Stimulated activated CD8-positive, alpha-beta memory T cell treated with anti-CD3 and anti-CD28 coated beads, Interleukin-7, amount 100 ng/mL, for 24 hours (primary cell): ENCODE data around the gene ZNF568.

ENCODE experiments used
- DNase-seq: peaks from one replicate; pipeline ENCODE4 v3.0.0-alpha.2; 2020; ENCODE audit warnings: low read depth

ZNF568 gene

DNA sequence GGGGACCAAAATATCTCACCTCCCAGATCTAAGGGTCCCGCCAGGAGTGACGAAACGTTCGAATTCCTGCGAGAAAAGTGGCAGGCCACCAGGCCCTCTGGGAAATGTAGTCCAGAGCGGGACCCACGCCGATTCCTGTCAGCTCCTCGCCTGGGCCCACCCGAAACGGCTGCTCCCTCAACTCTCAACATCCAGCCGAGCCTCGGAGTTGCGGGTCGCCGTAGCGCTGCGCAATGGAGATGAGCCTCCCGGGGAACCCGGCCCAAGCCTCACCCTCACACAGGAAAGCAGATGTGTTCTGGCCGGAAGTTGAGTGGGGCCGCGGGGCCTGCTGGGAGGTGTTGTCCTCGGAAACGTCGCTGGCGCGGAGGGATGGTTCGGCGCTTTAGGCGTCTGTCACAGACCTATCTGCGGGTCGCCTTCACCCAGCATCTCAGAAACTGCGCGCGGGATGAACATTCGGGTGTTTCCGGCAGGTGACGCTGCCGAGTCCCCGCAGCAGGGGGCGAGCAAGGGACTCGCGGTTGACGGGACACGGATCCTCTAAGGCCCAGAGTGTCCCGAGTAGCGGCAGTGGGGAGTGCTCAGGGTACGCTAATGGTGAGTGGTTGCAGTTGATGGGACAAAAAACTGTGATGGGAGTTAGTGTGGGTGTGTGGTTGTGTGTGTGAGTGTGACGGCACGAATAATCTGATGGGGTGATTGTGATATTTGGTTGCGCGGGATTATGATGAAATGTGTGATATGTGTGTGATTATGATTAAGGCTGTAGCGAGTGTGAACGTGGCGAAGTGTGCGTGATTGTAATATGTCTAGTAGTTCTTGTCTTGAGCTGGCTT is at the start of gene ZNF568, which contains the start of gene ZNF829:
Gene ZNF568, plus strand, starts transcription at position 341 of the 839 bp plus-strand sequence. CDS start 6,439 bp downstream, outside the sequence.
Gene ZNF829, minus strand, starts transcription at position 300 of the 839 bp plus-strand sequence. CDS start 1,124 bp downstream, outside the sequence.
- peak; percentile 80 for DNase-seq

DNA sequence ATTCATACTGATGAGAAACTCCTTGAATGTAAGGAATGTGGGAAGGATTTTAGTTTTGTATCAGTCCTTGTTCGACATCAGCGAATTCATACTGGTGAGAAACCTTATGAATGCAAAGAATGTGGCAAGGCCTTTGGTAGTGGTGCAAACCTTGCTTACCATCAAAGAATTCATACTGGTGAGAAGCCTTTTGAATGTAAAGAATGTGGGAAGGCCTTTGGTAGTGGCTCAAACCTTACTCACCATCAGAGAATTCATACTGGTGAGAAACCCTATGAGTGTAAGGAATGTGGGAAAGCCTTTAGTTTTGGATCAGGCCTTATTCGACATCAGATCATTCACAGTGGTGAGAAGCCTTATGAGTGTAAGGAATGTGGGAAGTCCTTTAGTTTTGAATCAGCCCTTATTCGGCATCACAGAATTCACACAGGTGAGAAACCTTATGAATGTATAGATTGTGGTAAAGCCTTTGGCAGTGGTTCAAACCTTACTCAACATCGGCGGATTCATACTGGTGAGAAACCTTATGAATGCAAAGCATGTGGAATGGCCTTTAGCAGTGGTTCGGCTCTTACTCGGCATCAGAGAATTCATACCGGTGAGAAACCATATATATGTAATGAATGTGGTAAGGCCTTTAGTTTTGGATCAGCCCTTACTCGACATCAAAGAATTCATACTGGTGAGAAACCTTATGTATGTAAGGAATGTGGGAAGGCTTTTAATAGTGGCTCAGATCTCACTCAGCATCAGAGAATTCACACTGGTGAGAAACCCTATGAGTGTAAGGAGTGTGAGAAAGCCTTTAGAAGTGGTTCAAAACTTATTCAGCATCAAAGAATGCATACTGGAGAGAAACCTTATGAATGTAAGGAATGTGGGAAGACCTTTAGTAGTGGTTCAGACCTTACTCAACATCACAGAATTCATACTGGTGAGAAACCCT is 38.9 kb upstream of the ZNF568 start:
- no peak for DNase-seq

DNA sequence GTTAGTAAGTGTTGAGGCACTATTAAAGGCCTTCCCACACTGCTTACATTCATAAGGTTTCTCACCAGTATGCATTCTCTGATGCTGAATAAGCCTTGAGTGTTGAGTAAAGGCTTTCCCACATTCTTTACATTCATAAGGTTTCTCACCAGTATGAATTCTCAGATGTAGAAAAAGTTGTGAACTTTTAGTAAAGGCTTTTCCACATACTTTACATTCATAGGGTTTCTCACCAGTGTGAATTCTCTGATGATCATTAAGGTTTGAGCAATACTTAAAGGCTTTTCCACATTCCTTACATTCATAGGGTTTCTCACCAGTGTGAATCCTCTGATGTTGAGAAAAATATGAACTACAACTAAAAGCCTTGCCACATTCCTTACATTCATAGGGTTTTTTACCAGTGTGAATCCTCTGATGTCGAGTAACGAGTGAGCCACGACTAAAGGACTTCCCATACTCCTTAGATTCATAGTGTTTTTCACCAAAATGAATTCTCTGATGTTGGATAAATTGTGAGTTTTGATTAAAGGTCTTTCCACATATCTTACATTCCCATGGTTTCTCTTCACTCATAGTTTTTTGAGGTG is 24.3 kb upstream of the ZNF568 start:
- no peak for DNase-seq

DNA sequence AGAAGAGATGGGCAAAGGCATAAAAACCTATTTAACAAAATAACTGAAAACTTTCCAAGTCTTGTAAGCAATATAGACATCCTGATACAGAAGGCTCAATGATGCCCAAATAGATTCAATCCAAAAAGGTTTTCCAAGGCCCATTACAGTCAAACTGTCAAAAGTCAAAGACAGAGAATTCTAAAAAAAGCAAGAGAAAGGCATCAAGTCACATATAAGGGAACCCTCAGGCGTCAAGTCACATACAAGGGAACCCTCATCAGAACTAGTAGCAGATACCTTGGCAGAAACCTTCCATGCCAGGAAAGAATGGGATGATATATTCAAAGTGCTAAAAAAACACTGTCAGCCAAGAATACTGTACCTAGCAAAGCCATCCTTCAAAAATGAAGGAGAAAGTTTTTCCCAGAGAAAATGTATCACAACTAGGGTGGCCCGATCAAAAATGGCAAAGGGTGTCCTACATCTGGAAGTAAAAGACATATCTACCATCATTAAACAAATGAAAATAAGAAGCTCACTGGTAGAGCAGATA is 21.2 kb upstream of the ZNF568 start:
- DNase-seq, result no peak

DNA sequence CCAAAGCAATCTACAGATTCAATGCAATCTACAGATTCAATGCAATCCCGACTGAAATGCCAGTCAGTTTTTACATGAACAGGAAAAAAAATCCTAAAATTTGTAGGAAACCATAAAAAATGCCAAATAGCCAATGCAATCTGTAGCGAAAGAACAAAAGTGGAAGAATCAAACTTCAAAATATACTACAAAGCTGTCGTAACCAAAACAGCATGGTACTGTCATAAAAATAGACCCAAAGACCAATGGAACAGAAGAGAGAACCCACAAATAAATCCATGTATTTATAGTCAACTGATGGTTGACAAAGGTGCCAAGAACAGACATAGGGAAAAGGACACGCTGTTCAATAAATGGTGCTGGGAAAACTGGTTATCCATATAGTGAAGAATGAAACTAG is 17.7 kb upstream of the ZNF568 start:
- no peak for DNase-seq

DNA sequence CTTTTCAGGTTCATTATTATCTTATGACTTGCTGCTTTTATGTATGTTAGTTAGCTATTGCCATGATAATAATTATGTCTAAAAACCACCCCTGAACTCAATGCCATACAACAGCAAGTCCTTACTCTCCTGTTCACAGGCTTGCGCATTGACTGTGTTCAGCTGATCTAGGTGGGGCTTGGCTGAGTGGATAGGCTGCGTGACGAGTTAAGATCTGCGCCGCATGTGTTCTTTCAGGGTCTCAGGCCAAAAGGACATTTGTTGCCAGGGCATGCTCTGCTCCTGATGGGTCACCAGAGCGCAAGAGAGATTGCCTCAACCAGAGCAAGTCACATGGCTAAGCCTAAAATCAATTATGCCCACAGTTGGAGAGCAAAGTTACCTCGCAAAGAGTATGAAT is 859 bp downstream of the ZNF568 start:
- no peak for DNase-seq

DNA sequence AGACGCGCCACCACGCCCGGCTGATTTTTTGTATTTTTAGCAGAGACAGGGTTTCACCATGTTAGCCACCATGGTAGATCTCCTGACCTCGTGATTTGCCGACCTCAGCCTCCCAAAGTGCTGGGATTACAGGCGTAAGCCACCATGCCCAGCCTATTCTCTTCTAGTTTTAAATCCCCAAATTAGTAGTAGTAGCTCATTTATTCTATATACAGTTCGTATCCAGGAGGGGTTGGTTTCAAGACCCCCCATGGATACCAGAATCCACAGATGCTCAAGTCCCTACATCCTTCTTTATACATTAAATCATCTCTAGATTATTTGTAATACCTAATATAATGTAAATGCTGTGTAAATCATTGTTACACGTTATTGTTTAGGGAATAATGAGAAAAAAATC is 2.0 kb downstream of the ZNF568 start:
- DNase-seq, result no peak

DNA sequence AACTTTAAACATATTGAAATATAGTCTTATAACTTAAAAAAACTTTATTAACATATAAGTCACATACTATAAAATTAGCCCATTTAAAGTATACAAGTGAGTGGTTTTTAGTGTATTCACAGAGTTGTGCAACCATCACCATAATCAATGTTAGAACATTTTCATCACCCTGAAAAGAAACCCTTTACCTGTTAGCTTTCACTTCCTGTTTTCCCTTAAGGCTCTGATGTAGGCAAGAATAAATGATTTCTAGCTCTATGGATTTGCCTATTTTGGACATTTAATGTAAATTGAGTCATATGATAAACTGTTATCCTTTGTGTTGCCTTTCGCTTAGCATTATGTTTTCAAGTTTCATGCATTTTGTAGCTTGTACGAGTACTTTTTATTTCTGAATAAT is 15.6 kb downstream of the ZNF568 start:
- DNase-seq, result no peak

DNA sequence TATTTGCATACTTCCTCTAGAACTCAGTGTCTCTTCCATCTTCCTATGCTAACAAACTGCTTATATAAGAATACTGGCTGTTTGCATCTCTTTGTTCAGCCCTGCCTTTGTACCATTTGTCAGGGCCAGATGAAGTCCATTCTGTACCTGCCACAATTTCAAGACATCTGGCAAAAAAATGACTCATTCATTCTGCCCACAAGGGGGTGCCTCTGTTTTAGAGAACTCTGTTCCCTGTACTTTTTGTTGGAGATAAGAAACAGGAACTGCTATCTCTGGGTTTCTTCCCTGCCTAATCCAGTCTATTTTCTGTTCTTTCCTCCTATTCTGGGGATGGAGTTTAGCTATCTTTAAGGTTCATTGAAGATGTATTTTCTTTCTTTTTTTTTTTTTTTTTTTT is 23.0 kb downstream of the ZNF568 start:
- DNase-seq, result no peak

DNA sequence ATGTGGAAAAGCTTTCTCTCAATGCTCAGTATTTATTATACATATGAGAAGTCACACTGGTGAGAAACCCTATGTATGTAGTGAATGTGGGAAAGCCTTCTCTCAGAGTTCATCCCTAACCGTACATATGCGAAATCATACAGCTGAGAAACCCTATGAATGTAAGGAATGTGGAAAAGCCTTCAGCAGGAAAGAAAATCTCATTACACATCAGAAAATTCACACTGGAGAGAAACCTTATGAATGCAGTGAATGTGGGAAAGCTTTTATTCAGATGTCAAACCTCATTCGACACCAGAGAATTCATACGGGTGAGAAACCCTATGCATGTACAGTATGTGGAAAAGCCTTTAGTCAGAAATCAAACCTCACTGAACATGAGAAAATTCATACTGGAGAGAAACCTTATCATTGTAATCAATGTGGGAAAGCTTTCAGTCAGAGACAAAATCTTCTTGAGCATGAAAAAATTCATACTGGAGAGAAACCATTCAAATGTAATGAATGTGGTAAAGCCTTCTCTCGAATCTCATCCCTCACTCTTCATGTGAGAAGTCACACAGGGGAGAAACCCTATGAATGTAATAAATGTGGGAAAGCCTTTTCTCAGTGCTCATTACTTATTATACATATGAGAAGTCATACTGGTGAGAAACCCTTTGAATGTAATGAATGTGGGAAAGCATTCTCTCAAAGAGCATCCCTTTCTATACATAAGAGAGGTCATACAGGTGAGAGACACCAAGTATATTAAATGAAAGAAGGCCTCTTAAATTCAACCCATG is 34.4 kb downstream of the ZNF568 start:
- DNase-seq, result no peak

DNA sequence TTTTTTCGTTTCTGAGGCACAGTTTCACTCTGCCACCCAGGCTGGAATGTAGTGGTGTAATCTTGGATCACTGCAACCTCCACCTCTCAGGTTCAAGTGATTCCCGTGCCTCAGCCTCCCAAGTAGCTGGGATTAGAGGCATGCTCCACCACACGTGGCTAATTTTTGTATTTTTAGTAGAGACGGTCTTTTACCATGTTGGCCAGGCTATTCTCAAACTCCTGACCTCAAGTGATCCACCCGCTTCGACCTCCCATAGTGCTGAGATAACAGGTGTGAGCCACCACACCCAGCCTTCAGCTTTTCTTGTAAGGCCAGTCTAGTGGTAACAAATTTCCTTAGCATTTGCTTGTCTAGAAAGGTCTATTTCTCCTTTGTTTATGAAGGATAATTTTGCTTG is 46.2 kb downstream of the ZNF568 start:
- DNase-seq, result no peak

DNA sequence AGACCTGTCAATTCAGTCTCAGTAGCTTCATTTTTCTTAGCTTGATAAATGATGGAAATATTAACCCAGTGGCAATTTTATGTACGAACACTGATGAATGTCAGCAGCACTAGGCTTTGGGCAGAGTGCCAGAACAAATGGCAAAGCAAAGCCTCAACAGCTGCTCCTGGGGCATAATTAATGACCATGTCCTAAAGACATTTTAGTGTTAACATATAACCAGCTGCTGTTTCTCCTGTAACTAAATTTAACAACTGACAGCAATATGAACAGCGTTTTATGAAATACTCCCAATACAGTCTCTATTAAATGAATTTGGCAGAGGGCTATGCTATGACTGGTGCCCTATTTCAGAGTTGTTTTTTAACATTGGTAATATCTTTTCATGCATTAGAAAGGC is 47.1 kb downstream of the ZNF568 start:
- DNase-seq, result no peak

DNA sequence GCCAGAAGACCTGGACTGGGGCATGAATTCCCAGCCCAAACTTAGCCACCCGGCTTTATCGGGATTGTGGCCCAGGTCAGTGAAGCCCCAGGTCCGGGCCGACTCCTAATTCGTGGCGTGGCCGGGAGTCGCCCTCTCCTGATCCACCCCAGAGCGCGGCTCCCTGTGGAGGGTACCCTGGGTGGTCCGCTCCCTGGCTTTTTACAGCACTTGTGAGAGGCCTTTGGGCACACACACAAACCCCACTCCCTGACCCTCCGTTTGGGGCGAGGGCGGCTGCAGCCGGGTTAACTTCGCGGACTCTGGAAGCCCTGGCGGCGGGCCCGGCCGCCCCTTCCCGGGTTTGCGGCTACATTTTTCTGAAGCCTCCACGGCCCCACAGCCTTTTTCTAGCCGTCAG is 56.4 kb downstream of the ZNF568 start:
- DNase-seq, result no peak

DNA sequence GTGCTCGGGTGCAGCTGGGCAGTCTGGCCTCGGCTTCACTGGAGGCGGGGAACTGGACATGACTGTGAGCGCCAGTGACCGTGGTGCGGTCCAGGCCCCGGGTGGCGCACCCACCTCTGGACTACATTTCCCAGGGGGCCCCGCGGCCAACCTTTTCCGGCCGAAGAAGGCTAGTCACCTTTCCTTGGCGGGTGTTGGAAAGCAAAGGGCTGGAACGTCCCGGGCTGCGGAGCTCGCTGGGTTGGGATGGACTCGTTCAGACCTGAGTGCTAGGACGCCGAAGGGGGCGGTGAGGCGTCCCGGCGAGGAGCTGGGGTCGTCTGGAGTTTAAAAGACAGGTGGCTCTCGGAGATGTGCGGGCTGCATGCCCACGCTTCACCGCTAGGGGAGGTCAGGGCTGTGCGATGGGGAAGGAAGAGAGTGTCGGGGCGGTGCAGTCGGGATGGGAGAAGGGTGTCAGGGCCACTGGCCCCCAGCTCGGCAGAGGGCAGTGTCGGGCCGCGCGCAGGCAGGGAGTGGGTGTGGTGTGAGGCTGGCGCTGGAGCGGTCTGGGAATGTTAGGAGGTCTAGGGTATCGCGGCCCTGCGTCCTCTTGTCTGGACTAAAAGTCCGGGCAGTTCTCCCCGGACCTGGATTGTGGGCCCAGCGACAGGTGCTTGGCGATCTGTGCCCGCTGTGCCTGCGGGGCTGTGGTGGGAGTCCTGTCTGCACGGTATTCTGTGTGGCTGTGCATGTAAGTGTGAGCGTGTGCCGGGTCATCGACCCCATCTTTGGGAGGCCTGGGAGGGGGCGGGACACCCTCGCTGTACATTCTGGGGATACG is 57.1 kb downstream of the ZNF568 start:
- DNase-seq, result peak; percentile 46

DNA sequence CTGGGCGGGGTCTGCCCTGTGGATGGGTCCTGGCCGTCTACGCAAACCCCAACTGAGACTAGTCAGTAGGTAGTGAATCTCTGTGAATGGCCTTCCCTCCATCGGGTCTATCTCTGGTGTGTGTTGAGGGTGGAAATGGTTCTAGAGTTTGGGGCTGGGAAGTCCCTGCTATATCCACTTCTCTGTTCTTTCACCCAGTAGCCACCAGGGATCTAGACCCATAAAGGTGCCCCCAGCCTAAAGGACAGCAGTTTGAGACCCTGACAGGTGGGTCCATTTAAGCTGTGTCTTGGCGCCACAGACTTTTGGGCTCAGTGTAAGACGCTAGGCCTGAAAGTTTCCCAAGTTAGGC is 57.7 kb downstream of the ZNF568 start:
- DNase-seq, result no peak

DNA sequence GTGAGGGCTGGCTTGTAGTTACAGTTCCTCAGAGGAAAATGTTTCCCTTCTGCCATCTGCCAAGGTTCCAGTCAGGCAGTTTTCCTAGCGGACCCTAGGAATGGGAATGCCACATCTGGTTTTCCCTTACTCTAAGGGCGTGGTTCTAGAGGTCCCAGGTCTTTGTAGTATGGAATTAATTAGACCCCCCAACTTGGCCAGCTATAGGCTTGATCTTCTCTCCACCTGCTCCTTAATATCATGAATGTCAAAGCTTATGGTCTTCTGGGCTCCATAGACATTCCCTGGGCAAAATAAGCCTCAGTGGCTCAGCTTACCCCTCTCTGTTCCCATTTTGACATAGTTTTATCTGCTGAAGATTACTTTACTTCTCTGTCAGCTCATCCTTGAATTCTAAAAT is 70.0 kb downstream of the ZNF568 start:
- DNase-seq, result no peak

DNA sequence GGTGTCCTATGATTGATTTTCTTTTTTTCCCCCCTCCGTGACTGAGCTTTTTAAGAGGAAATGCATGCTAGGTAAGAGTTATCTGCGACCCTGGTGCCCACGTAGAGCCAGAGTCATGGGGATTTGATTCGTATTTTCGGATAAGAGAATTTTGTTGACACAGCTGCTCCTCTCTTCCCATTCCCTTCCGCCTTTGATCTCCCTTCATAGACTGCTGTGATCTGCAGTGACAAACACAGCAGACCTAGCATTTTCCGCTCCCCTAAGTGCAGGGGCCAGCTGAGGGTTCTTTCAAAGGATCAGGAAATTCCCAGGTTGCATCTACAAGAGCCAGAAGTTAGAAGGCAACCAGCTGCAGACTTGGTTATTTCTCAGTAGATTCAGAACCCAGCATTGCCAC is 70.5 kb downstream of the ZNF568 start:
- no peak for DNase-seq

DNA sequence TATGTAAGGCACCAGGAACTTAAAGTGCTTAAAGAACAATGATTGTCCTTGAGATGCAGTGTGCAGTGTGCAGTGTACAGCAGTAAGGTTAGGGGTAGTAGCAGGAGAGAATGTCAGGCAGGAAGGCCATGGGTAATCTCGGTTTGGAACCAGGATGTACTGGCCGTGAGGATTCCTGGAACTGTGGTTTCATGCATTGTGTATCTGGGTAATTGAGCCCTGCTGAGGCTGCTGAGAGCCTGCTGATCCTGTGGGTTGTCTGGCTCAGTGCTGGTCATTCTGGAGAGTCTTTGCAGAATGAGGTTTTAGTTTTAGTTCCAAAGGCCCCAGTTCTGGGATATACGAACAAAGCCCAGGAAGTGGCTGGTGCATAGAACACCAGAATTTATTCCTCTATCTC is 71.0 kb downstream of the ZNF568 start:
- no peak for DNase-seq

DNA sequence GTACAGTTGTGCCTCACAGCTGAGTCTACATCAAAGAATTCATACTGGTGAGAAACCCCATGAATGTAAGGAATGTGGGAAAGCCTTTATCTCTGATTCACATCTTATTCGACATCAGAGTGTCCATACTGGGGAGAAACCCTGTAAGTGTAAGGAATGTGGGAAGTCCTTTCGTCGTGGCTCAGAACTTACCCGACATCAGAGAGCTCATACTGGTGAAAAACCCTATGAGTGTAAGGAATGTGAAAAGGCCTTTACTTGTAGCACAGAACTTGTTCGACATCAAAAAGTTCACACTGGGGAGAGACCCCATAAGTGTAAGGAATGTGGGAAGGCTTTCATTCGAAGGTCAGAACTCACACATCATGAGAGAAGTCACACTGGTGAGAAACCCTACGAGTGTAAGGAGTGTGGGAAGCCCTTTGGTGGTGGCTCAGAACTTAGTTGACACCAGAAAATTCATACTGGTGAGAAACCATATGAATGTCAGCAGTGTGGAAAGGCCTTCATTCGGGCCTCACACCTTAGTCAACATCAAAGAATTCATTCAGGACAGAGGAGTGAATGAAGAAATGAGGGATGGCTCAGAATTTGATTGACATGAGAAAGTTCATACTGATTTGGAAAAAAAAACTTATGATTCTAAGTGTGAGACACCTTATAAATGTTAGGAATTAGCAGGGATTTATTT is 81.2 kb downstream of the ZNF568 start:
- no peak for DNase-seq

DNA sequence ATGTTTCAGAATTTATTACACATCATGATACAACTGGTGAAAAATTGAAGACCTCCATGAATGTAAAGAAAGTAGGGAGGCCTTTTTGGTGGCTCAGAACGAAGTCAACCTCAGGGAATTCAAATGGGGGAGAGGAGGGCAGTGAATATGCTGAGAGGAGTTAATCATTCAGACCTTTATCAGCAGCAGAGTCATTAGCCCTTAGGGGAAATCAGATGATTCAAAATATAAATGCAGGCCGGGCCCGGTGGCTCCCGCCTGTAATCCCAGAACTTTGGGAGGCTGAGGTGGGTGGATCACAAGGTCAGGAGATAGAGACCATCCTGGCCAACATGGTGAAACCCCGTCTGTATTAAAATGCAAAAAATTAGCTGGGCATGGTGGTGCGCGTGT is 81.7 kb downstream of the ZNF568 start:
- no peak for DNase-seq
